HG03354 (cell line): Measurements from ENCODE around the gene OTULIN.
A peak's percentile ranks its signal among the peaks of the same experiment; 100 is the strongest.

Experiments
- ATAC-seq: cut with Tn5 transposase; IDR thresholded peaks from one replicate; pipeline ENCODE4 v1.9.1; 2021; ENCODE audit warnings: mild to moderate bottlenecking; ENCODE audit not compliant: unreplicated experiment, poor library complexity, severe bottlenecking

OTULIN gene

DNA sequence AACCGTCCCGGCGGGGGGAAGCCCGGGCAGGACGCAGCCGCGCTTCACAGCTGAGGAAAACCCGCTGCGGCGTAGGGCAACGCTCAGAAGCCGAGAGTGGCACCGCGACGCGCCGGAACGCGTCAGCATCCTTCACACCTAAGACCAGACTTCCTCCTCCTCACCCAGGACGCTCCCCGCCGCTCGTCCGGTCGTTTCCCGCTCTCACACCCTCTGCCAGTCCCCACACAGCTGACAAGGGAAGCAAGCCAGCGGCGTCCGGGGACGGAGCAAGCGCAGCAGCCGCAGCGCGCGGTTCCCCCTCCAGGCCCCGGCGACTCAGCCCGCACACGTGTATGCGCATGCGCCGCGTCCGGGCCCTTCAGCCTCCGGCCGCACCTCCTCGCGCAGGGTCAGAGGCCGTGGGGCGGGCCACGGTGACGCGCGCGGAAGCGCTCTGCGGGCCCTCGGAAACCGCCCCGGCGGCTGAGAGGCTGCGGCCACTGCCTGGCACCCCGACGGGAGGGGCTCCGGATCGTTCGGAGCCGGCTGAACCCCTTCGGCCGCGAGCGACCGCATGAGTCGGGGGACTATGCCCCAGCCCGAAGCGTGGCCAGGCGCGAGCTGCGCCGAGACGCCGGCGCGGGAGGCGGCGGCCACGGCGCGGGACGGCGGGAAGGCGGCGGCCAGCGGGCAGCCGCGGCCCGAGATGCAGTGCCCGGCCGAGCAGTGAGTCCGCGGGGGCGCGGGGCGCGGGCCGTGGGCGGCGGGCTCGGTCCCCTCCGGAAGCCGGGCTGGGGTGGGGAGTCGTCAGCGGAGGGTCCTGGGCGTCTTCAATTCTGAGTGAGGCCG is at the start of gene OTULIN:
TSS of gene OTULIN (plus strand) at position 449 of the 831 bp plus-strand sequence. CDS start at position 557, 108 bp downstream.
- peak; percentile 68 for ATAC-seq

DNA sequence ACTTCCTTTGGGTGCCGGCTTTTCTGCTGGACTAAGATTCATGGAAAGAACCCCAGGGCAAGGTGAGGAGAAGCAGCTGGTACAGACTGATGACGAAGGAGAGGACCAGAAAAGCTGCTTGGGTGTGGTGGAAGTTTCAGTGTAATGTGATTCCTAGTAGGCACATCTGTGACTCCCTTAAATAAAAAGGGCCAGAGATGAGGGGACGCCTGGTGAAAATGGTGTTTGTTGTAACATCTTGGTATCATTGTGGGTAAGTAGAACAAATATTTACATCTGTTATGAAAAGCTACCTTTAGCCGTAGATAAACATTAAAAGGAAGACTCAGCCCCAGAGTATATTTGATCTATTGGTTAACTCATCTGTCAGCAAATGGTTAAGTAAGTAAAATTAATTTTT is 49.2 kb upstream of the OTULIN start:
- ATAC-seq, result no peak

GRCh38 chr5:14617441-14617840 is 47.1 kb upstream of the OTULIN start:
- ATAC-seq, result no peak

DNA sequence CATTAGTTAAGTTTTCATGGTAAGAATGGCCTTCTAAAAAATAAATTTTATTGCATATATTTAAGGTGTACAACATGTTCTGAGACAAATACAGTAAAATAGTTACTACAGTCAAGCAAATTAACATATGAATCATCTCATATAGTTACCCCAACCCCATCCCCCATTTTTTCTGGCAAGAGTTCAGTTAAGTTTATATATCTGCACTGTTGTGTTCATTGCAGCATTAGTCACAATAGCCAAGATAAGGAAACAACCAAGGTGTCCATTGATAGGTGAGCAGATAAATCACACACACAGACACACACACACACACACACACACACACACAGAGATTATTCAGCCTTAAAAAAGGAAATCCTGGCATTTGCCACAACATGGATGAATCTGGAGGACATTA is 37.2 kb upstream of the OTULIN start:
- ATAC-seq, result no peak

- ATAC-seq, result peak; percentile 44
Measured at GRCh38 chr5:14628346-14628745, 36.2 kb upstream of the OTULIN start.

GRCh38 chr5:14630671-14631070 is 33.8 kb upstream of the OTULIN start:
- no peak for ATAC-seq

DNA sequence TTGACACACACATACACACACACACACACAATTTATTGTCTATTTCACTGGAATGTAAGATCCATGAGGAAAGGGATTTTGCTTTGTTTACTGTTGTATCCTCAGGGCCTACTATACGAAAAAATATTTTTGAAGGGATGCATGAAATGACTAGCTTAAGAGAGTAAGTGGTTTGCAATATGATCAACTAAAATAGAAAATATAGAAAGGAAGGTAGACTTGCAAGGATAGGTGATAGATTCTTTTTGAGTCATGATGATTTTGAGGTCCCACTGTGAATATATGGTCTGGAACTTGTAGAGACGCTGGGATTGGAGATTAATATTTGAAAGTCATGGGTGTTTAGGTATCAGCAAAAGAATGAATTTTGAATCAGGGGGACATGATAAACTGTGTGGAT is 28.9 kb upstream of the OTULIN start:
- ATAC-seq, result no peak

DNA sequence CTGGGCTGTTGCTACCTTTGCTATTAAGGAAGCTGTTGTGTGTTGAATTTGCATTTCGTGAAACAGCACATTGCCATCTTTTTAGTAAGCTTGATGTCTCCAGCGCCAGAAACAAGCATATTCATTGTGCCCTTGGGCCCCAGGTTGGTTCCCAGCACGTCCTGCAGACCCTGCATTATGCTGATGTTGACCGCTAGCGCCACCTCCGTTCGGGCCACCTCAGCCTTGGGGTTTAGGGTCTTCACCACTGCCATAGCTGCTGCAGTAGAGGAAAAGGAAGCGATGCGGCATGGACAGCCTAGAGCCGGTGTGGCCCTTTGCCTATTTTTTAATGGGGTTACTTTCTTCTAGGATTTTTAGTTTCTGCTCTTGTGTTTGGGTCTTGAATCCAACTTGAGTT is 23.8 kb upstream of the OTULIN start:
- no peak for ATAC-seq

GRCh38 chr5:14644623-14645237 is 19.8 kb upstream of the OTULIN start:
- ATAC-seq, result no peak

GRCh38 chr5:14650052-14650451 is 14.5 kb upstream of the OTULIN start:
- ATAC-seq, result no peak

- ATAC-seq, result no peak
Measured at GRCh38 chr5:14655146-14655741, 9.3 kb upstream of the OTULIN start.

- ATAC-seq, result no peak
Measured at GRCh38 chr5:14656898-14657297, 7.6 kb upstream of the OTULIN start.

DNA sequence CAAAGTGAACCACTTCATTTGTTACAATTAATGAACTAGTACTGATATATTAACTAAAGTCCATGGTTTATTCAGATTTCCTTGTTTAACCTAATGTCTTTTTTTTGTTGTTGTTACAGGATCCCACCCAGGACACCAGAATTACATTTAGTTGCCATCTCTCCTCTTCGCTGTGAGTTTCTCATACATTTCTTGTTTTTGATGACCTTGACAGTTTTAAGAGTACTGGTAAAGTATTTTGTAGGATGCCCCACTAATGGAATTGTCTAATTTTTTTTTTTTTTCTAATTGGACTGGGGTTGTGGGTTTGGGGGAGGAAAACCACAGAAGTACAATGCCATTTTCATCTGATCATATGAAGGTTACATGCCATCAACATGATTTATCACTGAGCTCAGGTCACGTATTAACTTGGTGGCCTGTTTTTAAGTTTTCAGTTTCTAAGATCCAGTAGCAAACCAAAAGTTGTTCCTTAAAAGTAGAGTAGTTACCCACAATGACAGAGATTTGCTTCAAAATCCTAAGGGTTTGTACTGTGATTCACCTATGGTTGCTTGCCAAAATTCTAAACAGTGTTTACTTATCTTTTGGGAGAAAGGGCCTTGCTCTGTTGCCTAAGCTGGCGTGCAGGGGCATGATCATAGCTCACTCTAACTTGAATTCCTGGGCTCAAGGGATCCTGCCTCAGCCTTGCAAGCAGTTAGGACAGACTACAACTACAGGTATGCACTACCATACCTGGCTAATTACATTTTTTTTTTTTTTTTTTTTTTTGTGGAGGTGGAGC is 4.5 kb upstream of the OTULIN start:
- no peak for ATAC-seq

- ATAC-seq, result no peak
Measured at GRCh38 chr5:14660833-14661232, 3.7 kb upstream of the OTULIN start.

DNA sequence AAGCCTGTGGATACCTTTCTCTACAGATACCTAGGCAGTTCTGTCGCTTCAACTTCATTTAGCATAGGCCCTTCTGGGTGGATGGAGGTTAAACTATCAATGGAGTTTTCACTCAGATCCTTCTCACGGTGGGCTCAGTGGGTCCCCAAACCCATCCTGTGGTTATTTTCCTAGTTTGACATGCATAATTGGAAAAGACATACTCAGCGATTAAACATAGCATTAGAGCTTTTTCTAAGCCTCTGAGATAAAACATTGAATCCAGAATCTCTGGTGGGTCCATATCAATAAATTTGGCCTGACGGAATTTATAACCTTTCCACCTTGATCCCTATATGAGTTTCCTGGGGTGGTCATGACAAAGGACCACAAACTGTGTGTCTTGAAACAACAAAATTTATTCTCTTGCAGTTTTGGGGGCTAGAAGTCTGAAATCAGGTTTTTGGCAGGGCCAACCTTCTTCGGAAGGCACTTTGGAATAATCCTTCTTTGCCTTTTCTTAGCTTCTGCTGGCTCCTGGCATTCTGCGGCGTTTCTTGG is 1.7 kb upstream of the OTULIN start:
- ATAC-seq, result no peak

- peak; percentile 27 for ATAC-seq
Measured at GRCh38 chr5:14663734-14664269, 716 bp upstream of the OTULIN start.

GRCh38 chr5:14665101-14665822 is 744 bp downstream of the OTULIN start:
- no peak for ATAC-seq

DNA sequence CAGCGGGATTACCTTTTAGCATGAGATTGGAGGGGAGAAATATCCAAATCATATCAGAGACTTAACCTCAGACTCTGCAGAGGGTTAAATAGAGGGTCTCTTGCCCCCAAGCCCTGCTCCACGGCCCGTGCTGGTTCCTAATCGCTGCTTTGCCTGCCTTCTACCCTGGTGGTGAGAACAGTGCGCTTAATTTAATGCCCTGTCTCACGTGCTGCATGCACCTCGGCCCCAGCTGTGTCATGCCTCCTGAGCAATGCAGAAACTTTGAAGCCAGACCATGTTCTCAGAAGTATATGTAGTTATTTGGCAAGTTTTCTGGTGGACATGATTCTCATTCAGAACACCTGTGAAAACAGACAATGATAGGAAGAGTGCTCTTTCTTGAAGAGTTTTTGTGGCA is 1.4 kb downstream of the OTULIN start:
- peak; percentile 53 for ATAC-seq

DNA sequence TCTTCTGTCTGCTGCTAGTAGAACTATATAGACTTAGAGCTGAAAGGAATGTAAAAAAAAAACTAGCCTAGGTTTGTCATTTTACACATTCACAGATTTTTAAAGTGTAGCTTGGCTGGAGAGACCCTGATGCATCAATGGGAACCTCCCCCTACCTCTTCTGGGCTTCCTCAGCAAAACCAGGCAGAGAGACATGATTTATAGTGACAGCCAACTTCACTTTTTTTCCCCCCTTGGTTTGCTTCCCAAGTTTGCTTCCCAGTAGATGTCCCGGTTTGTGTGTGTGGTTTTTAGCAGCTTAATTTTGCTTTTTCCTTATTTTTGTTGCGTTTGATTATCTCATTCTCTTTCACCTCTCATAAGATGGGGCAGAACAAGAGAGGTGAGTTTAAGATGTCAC is 1.8 kb downstream of the OTULIN start:
- ATAC-seq, result no peak
